Measurements from ENCODE around the gene ARHGAP24.

The ARHGAP24 gene

GRCh38 chr4:85681221-85681657 lies 206.3 kb downstream of the ARHGAP24 start:
- Mint-ChIP-seq H3K9me3 (peaks cover 7% of the 10 kb centered on the region), H3K27me3 (ENCODE audit: low read depth) (no peaks in the 10 kb centered on the region), H3K4me1 (peaks cover 10% of the 10 kb centered on the region), H3K27ac (no peak overlapping the region), H3K4me3 (no peak overlapping the region), H3K36me3 (ENCODE audit: low read depth) (no peaks in the 10 kb centered on the region)
- TF ChIP-seq CTCF (IDR thresholded peaks at IDR 0.05; ENCODE audit: unreplicated experiment in 3 of 3): no peak

- no peak for TF ChIP-seq CTCF (IDR thresholded peaks at IDR 0.05; ENCODE audit: unreplicated experiment in 3 of 3)
- Mint-ChIP-seq H3K4me1 (peaks cover 4% of the 10 kb centered on the region), H3K36me3 (ENCODE audit: low read depth) (no peaks in the 10 kb centered on the region), H3K27me3 (ENCODE audit: low read depth) (no peaks in the 10 kb centered on the region), H3K27ac (no peak overlapping the region), H3K4me3 (no peak overlapping the region), H3K9me3 (peaks cover 7% of the 10 kb centered on the region)
Observed at GRCh38 chr4:85681921-85682320, 207.0 kb downstream of the ARHGAP24 start.

- no peak overlapping the region for H3K27ac Mint-ChIP-seq
- H3K36me3 Mint-ChIP-seq (ENCODE audit: low read depth): no peaks in the 10 kb centered on the region
- peaks cover 7% of the 10 kb centered on the region for H3K9me3 Mint-ChIP-seq
- no peaks in the 10 kb centered on the region for H3K27me3 Mint-ChIP-seq (ENCODE audit: low read depth)
- no peak overlapping the region for H3K4me3 Mint-ChIP-seq
- no peak for TF ChIP-seq CTCF (IDR thresholded peaks at IDR 0.05; ENCODE audit: unreplicated experiment in 3 of 3)
- no peaks in the 10 kb centered on the region for H3K4me1 Mint-ChIP-seq
Observed at GRCh38 chr4:85682391-85682790, 207.4 kb downstream of the ARHGAP24 start.

- no peaks in the 10 kb centered on the region for H3K27me3 Mint-ChIP-seq (ENCODE audit: low read depth)
- no peaks in the 10 kb centered on the region for H3K36me3 Mint-ChIP-seq (ENCODE audit: low read depth)
- H3K27ac Mint-ChIP-seq: no peak overlapping the region
- H3K9me3 Mint-ChIP-seq: peaks cover 7% of the 10 kb centered on the region
- TF ChIP-seq CTCF (IDR thresholded peaks at IDR 0.05; ENCODE audit: unreplicated experiment in 3 of 3): no peak
- H3K4me3 Mint-ChIP-seq: no peak overlapping the region
- H3K4me1 Mint-ChIP-seq: no peaks in the 10 kb centered on the region
Observed at GRCh38 chr4:85684676-85685075, 209.7 kb downstream of the ARHGAP24 start.

- Mint-ChIP-seq H3K9me3 (peaks cover 7% of the 10 kb centered on the region), H3K4me1 (no peaks in the 10 kb centered on the region), H3K27me3 (ENCODE audit: low read depth) (no peaks in the 10 kb centered on the region), H3K36me3 (ENCODE audit: low read depth) (no peaks in the 10 kb centered on the region), H3K4me3 (no peak overlapping the region), H3K27ac (no peak overlapping the region)
- no peak for TF ChIP-seq CTCF (IDR thresholded peaks at IDR 0.05; ENCODE audit: unreplicated experiment in 3 of 3)
Observed at GRCh38 chr4:85686398-85686797, 211.4 kb downstream of the ARHGAP24 start.

GRCh38 chr4:85688055-85688740 lies 213.2 kb downstream of the ARHGAP24 start:
- H3K27ac Mint-ChIP-seq: no peak overlapping the region
- no peaks in the 10 kb centered on the region for H3K36me3 Mint-ChIP-seq (ENCODE audit: low read depth)
- no peaks in the 10 kb centered on the region for H3K4me1 Mint-ChIP-seq
- H3K9me3 Mint-ChIP-seq: peaks cover 10% of the 10 kb centered on the region
- H3K4me3 Mint-ChIP-seq: no peak overlapping the region
- no peaks in the 10 kb centered on the region for H3K27me3 Mint-ChIP-seq (ENCODE audit: low read depth)
- no peak for TF ChIP-seq CTCF (IDR thresholded peaks at IDR 0.05; ENCODE audit: unreplicated experiment in 3 of 3)
